MM.1S (cell line): Measurements from ENCODE around the gene L3HYPDH.

Source experiments
- CTCF ChIP-seq: fragments of 300-600 bp; sonication (generic); IDR thresholded peaks from 2 replicates; pipeline ENCODE4 v1.5.1; 2016; ENCODE audit warnings: antibody characterized with exemption, low read length, mixed read lengths
- EZH2 ChIP-seq: fragments of 300-600 bp; sonication (generic); optimal IDR thresholded peaks from 2 replicates; pipeline ENCODE3; 2017; ENCODE audit warnings: low read depth, mild to moderate bottlenecking, antibody characterized with exemption, low read length, mixed read lengths
- EZH2phosphoT487 ChIP-seq: fragments of 300-600 bp; sonication (generic); IDR thresholded peaks from 2 replicates; pipeline ENCODE4 v1.6.1; 2018; ENCODE audit warnings: antibody characterized with exemption, low read length

- no peak for TF ChIP-seq CTCF
- TF ChIP-seq EZH2: no peak
- TF ChIP-seq EZH2phosphoT487: no peak
Measured at GRCh38 chr14:59451849-59452248, 32.4 kb downstream of the L3HYPDH start.
